AG09309 (cell line): ENCODE results near the gene ADGRV1.

ENCODE experiments used
- DNase-seq: peaks from one replicate; pipeline ENCODE4 v3.0.0-alpha.2; 2010; ENCODE audit warnings: low read depth
- H3K4me3 ChIP-seq: 2 replicates; pipeline ENCODE4 v1.5.1; 2011; ENCODE audit warnings: mild to moderate bottlenecking, low read depth, low read length, moderate library complexity; ENCODE audit not compliant: control insufficient read depth
- CTCF ChIP-seq: IDR thresholded peaks from 2 replicates; pipeline ENCODE4 v1.5.1; 2011; ENCODE audit warnings: mild to moderate bottlenecking, low read depth, low read length, inconsistent platforms; ENCODE audit not compliant: insufficient read depth, control insufficient read depth; ENCODE audit errors: missing control alignments

The ADGRV1 gene

GRCh38 chr5:91174396-91174795 lies 615.8 kb downstream of the ADGRV1 start:
- no peak for DNase-seq
- no peak overlapping the region for H3K4me3 ChIP-seq
- TF ChIP-seq CTCF, result no peak

DNA sequence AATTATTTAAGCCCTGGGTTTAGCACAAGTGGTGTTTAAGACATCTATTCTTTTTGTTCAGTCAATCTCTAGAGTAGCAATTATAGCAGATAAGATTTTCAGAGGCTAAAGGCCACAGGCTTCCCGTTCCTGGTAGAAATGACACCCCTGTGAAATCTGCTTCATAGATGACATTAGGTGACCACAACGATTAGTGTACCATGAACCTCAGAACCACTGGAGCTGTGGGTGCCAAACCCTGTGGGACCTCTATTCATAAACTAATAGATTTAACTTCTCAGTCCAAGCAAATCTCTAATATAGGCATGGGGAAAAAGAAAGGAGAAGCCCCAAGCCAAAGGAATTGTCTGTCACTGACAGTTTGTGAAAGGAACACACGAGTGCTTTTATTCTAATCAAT lies 617.1 kb downstream of the ADGRV1 start:
- no peak for DNase-seq
- H3K4me3 ChIP-seq, result no peak overlapping the region
- no peak for TF ChIP-seq CTCF

DNA sequence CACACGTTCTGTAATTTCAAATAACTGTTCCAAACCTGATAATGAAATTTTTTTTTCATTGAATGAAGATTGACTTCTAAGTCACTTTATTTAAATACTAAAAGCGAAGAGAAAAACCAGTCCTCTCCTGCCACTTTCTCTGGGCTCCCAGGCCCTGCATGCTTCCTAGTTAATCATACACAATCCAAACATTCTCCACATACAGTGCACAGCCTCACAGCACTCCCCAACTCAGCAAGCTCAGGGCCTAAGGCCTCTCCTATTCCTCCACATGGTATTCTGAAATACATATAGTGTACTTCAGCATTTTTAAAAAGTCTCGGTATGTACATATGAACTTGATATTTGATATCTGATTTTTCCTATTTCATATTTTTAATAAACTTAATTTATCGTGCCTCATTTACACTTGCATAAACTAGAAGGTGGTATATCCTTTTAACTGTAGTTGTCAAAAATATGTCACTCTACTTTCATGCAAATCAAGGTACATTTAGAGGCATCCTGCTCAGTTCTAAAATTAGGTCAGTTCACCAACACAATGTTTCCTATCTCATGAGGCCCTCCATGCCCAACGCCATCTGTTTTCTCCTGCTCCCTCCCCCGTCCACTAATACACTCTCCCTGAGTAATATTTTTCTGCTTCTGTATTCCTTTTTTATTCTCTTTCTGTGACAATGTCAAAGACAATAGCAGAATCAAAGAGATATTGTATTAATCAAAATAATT lies 617.9 kb downstream of the ADGRV1 start:
- no peak for TF ChIP-seq CTCF
- no peak overlapping the region for H3K4me3 ChIP-seq
- DNase-seq, result no peak

- DNase-seq, result no peak
- TF ChIP-seq CTCF, result no peak
Observed at GRCh38 chr5:91177085-91177484, 618.5 kb downstream of the ADGRV1 start.

DNA sequence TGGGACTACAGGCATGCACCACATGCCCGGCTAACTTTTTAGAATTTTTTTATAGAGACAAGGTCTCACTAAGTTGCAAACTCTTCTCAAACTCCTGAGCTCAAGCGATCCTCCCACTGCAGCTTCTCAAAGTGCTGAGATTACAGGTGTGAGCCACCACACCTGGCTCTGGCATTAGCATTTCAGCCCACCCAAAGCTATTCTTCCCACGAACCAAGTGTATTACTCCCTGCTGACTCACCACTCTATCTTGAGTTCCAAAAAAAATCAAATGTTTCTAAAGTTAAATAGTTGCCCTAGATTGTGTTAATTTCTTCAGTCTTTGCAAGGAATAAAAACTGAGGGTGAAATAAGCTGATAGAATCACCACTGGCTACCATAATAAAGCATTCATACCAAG lies 619.0 kb downstream of the ADGRV1 start:
- TF ChIP-seq CTCF, result no peak
- DNase-seq, result no peak
- H3K4me3 ChIP-seq, result no peak overlapping the region

More at GRCh38 chr5:91177085-91177484, 618.5 kb downstream of the ADGRV1 start:
- H3K4me3 ChIP-seq, result no peak overlapping the region

- no peak for TF ChIP-seq CTCF
- H3K4me3 ChIP-seq, result no peak overlapping the region
- DNase-seq, result peak; percentile 16
Observed at GRCh38 chr5:91178461-91178860, 619.9 kb downstream of the ADGRV1 start.

- no peak for DNase-seq
- H3K4me3 ChIP-seq, result no peak overlapping the region
- no peak for TF ChIP-seq CTCF
Observed at GRCh38 chr5:91179018-91179417, 620.4 kb downstream of the ADGRV1 start.
